ENCODE data around the gene AFM. TPM values are rescaled to one million over a fixed set of nuclear protein-coding genes. Genes with fewer than 3 reads are reported as not detected.

The AFM gene
- total and polyA plus RNA-seq, 7 donors = not detected

DNA sequence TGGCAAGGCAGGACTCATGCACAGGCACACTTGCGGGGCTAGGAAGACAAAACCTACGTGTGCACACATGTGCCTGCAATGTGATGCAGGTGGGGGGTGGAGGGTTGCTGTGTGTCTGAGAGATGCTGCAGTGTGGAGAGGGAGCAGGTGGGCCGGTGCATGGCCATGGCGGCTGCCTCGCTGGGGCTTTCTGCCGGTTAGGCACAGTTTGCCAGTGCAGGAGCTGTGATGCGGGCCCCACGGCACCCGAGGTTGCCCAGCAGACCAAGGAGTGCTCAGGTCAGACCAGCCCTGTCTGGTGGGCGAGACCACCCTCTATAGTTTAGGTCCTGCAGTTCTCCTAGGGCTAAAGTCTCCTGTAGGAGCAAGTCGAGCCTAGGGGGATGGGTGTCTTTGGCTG lies 4.4 kb upstream of the AFM start:
- TF ChIP-seq EP300 (IDR thresholded peaks at IDR 0.05) = no peak
- TF ChIP-seq, protein P1, sequence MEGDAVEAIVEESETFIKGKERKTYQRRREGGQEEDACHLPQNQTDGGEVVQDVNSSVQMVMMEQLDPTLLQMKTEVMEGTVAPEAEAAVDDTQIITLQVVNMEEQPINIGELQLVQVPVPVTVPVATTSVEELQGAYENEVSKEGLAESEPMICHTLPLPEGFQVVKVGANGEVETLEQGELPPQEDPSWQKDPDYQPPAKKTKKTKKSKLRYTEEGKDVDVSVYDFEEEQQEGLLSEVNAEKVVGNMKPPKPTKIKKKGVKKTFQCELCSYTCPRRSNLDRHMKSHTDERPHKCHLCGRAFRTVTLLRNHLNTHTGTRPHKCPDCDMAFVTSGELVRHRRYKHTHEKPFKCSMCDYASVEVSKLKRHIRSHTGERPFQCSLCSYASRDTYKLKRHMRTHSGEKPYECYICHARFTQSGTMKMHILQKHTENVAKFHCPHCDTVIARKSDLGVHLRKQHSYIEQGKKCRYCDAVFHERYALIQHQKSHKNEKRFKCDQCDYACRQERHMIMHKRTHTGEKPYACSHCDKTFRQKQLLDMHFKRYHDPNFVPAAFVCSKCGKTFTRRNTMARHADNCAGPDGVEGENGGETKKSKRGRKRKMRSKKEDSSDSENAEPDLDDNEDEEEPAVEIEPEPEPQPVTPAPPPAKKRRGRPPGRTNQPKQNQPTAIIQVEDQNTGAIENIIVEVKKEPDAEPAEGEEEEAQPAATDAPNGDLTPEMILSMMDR (IDR thresholded peaks at IDR 0.05) = no peak
- 82 to 85% methylated on average over 11 of the region's 11 CpGs for WGBS, 2 donors
- DNase-seq = no peak
- Histone ChIP-seq H3K27ac (no peak overlapping the region), H3K9me3 (peaks cover 0 to 7% (median 0%) of the 10 kb centered on the region in 4 donors), H3K4me3 (no peak overlapping the region), H3K4me1 (no peaks in the 10 kb centered on the region), H3K36me3 (no peaks in the 10 kb centered on the region), H3K27me3 (no peaks in the 10 kb centered on the region)
- intact Hi-C loops (cut with DNase I) = no loop called here

DNA sequence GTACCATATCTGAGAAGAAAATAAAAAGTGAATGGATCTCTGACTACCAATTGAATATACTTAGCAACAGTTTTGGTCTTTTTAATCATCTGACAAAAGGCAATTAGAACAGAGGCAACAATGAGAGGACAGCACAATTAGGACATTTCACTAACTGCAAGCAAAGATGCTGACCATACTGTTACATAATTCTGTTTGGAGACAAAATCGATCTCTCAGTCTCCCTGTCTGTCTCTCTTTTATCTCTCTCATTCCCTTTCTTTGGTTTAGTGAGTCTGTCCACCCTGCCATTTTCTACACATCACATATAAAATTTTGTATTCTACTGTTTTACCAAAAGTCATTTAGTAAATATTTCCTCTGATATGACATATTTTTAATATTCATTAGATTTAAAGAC lies 2.2 kb upstream of the AFM start:
- Histone ChIP-seq H3K36me3 (no peaks in the 10 kb centered on the region), H3K27ac (no peak overlapping the region), H3K27me3 (no peaks in the 10 kb centered on the region), H3K9me3 (peaks cover 0 to 7% (median 0%) of the 10 kb centered on the region in 4 donors), H3K4me1 (no peaks in the 10 kb centered on the region), H3K4me3 (no peak overlapping the region)
- no peak for DNase-seq
- intact Hi-C loops (cut with DNase I) = no loop called here
- TF ChIP-seq POLR2AphosphoS5 (IDR thresholded peaks at IDR 0.05) = no peak
- TF ChIP-seq EP300 (IDR thresholded peaks at IDR 0.05) = no peak
- no peak for TF ChIP-seq POLR2A (IDR thresholded peaks at IDR 0.05)
- TF ChIP-seq, protein P1 (IDR thresholded peaks at IDR 0.05) = no peak
- 84 to 89% methylated on average over 1 of the region's 1 CpG for WGBS, 2 donors

DNA sequence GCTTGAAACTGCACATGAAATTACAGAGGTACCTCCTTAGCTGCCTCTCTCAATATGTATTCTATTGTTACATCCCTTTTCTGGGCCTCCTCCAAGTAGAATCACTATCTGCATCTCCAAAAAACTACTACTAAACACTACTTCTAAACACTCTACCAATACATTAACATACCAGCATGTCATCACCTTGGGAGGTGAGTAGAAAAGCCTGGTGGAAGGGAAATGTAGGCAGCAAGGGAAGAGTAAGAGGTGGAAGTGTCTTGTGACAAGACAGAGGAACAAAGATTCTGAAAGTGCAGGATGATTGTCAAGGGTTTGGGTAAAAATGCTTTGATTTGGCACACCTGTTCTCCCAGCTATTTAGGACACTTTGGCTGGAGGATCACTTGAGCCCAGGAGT lies 3.5 kb downstream of the AFM start:
- no peak for TF ChIP-seq POLR2A (IDR thresholded peaks at IDR 0.05)
- TF ChIP-seq, protein P1 (IDR thresholded peaks at IDR 0.05) = no peak
- TF ChIP-seq POLR2AphosphoS5 (IDR thresholded peaks at IDR 0.05) = no peak
- intact Hi-C loops (cut with DNase I) = no loop called here
- H3K4me3 ChIP-seq = no peak overlapping the region
- no peaks in the 10 kb centered on the region for H3K36me3 ChIP-seq
- no peaks in the 10 kb centered on the region for H3K4me1 ChIP-seq
- no peak overlapping the region for H3K27ac ChIP-seq
- no peak for DNase-seq
- no peaks in the 10 kb centered on the region for H3K27me3 ChIP-seq
- no peaks in the 10 kb centered on the region for H3K9me3 ChIP-seq

DNA sequence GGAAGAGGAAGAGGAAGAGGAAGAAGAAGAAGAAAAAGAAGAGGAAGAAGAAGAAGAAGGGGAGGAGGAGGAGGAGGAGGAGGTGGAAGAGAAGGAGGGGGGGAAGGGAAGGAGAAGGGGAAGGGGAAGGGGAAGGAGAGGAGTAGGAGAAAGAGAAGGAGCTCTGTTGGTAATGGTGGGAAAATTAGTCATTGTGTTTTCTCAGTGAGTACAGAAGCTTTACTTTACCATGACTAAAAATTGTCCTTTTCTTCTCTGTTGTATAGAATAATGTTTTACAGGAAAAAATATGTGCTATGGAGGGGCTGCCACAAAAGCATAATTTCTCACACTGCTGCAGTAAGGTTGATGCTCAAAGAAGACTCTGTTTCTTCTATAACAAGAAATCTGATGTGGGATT lies 4.1 kb downstream of the AFM start:
- H3K9me3 ChIP-seq = no peaks in the 10 kb centered on the region
- no peak for TF ChIP-seq POLR2AphosphoS5 (IDR thresholded peaks at IDR 0.05)
- TF ChIP-seq POLR2A (IDR thresholded peaks at IDR 0.05) = no peak
- TF ChIP-seq EP300 (IDR thresholded peaks at IDR 0.05) = no peak
- TF ChIP-seq, protein P1 (IDR thresholded peaks at IDR 0.05) = no peak
- no peaks in the 10 kb centered on the region for H3K36me3 ChIP-seq
- no peaks in the 10 kb centered on the region for H3K4me1 ChIP-seq
- no peak for DNase-seq
- no peak overlapping the region for H3K4me3 ChIP-seq
- intact Hi-C loops (cut with DNase I) = no loop called here
- no peak overlapping the region for H3K27ac ChIP-seq
- H3K27me3 ChIP-seq = no peaks in the 10 kb centered on the region

DNA sequence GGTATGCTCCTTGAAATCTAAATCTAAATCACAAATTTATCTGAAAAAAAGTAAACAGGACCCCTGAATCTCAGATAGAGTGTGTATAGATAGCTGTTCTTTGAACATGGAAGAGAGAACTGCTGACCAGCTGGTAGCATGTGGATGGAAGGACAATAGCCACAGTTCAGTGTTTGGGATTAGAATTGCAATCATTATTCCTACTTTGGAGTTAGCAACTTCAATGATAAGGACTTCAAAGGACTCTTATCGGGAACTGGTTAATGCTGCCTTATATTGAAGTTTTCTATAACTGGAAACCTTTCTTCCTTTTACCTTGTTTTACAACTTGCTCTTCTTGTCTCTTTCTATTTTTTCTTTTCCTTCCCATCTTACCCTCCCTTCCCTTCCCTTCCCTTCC lies 5.0 kb downstream of the AFM start:
- H3K27me3 ChIP-seq = no peaks in the 10 kb centered on the region
- no peak overlapping the region for H3K4me3 ChIP-seq
- no peaks in the 10 kb centered on the region for H3K9me3 ChIP-seq
- 75 to 87% methylated on average over 1 of the region's 1 CpG for WGBS, 2 donors
- DNase-seq = no peak
- H3K36me3 ChIP-seq = no peaks in the 10 kb centered on the region
- no peaks in the 10 kb centered on the region for H3K4me1 ChIP-seq
- intact Hi-C loops (cut with DNase I) = no loop called here
- H3K27ac ChIP-seq = no peak overlapping the region
- TF ChIP-seq EP300 (IDR thresholded peaks at IDR 0.05) (no peak), POLR2AphosphoS5 (IDR thresholded peaks at IDR 0.05) (no peak)

Data from sigmoid colon (tissue), 7 donors.